Stimulated activated naive CD8-positive, alpha-beta T cell treated with anti-CD3 and anti-CD28 coated beads, Interleukin-15, Interleukin-2, amounts not matched to agents 100 ng/mL and 50 ng/mL, for 24 hours (primary cell): ENCODE data around the gene KRCC1.
A peak's percentile ranks its signal among the peaks of the same experiment; 100 is the strongest.
"Not testable (repeated sequence)": the region's sequence is repeated elsewhere in the genome, so short reads cannot be mapped to it uniquely, and the experiment has no call there.

ENCODE experiments used
- H3K27ac Mint-ChIP-seq: one replicate; pipeline ENCODE4 v1.8.0; 2021; ENCODE audit warnings: mild to moderate bottlenecking, mixed read lengths
- H3K27me3 Mint-ChIP-seq: one replicate; pipeline ENCODE4 v1.8.0; 2021; ENCODE audit warnings: mixed read lengths
- H3K36me3 Mint-ChIP-seq: one replicate; pipeline ENCODE4 v1.8.0; 2021; ENCODE audit warnings: low read depth, mixed read lengths
- H3K4me1 Mint-ChIP-seq: one replicate; pipeline ENCODE4 v1.8.0; 2021; ENCODE audit warnings: low read depth, mixed read lengths
- H3K4me3 Mint-ChIP-seq: one replicate; pipeline ENCODE4 v1.8.0; 2021; ENCODE audit warnings: mild to moderate bottlenecking, mixed read lengths
- H3K9me3 Mint-ChIP-seq: one replicate; pipeline ENCODE4 v1.8.0; 2021; ENCODE audit warnings: mixed read lengths

The KRCC1 gene

DNA sequence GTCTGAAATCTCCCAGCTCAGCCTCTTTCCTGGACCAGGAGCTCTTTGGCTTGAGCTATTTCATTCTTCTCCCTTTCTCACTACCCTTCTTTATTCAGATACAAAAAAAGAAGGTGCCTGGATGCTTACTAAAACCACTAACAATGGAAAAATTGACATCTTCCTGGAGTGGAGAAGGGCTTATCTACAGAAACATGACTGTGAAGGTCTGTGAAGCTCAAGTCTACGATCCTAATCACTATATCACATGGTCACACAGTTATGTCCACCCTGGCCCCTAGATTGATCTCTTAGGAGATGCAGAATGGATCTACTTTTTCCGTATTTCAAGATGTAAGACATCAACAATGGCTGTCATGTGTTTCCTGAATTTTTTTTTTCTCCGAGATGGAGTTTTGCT, 5.7 kb upstream of the KRCC1 start:
- no peak overlapping the region for H3K4me3 Mint-ChIP-seq
- H3K27me3 Mint-ChIP-seq = no peaks in the 10 kb centered on the region
- no peaks in the 10 kb centered on the region for H3K9me3 Mint-ChIP-seq
- no peak overlapping the region for H3K27ac Mint-ChIP-seq
- peaks cover 32% of the 10 kb centered on the region for H3K4me1 Mint-ChIP-seq
- H3K36me3 Mint-ChIP-seq = no peaks in the 10 kb centered on the region

DNA sequence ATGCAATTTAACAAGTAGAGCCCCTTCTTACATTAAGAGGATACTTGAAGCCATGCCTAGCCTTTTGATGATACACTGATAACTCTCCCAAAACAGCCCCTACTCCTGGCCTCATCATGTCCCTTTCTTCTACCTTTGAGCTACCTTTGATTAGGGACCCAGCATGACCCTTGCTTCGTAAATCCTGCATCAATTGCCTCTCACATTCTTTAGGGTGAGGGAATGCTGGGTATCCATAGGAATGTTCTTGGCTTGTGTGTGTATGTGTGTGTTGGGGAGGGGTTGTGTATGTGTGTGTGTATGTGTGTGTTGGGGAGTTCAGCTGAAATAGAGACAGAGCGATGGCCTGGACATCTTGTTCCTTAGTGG, 5.3 kb upstream of the KRCC1 start:
- H3K27me3 Mint-ChIP-seq = no peaks in the 10 kb centered on the region
- H3K4me1 Mint-ChIP-seq = peaks cover 36% of the 10 kb centered on the region
- H3K4me3 Mint-ChIP-seq = no peak overlapping the region
- no peaks in the 10 kb centered on the region for H3K9me3 Mint-ChIP-seq
- no peak overlapping the region for H3K27ac Mint-ChIP-seq
- no peaks in the 10 kb centered on the region for H3K36me3 Mint-ChIP-seq

DNA sequence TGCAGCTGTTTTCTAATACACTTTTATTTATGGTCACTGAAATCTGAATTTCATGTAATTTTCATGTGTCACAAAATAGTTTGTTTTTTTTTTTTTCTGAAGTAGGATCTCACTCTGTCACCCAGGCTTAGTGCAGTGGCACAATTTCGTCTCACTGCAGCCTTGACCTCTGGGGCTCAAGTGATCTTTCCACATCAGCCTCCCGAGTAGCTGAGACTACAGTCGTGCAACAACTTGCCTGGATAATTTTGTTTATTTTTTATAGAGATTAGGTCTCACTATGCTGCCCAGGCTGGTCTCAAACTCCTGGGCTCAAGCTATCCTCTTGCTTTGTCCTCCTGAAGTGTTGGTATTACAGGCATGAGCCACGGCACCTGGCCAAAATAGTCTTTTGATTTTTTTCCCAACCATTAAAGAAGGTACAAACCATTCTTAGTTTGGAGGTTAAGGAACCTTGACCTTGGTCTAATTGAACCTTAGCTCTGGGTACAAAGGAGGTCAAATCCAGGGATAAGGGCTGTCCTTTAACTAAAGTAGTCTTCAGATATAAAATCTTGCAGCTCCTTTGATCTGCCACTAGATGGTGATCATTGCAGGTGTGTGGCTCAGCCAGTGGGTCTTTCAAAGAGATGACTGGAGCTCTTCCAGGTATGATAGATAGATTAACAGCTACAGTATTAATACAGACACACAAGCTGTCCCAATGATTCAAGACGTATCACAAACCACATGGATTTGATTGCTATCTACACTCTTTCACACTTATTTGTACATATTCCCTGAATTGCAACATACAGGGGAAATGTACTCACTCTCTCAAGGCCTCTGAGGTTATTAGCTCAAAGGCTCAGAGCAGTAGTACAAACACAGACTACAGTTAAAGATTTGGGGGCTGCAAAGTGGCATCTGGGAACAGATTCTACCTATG, 4.7 kb upstream of the KRCC1 start:
- no peak overlapping the region for H3K27ac Mint-ChIP-seq
- no peaks in the 10 kb centered on the region for H3K9me3 Mint-ChIP-seq
- H3K27me3 Mint-ChIP-seq = no peaks in the 10 kb centered on the region
- H3K36me3 Mint-ChIP-seq = no peaks in the 10 kb centered on the region
- H3K4me1 Mint-ChIP-seq = peaks cover 39% of the 10 kb centered on the region
- no peak overlapping the region for H3K4me3 Mint-ChIP-seq

DNA sequence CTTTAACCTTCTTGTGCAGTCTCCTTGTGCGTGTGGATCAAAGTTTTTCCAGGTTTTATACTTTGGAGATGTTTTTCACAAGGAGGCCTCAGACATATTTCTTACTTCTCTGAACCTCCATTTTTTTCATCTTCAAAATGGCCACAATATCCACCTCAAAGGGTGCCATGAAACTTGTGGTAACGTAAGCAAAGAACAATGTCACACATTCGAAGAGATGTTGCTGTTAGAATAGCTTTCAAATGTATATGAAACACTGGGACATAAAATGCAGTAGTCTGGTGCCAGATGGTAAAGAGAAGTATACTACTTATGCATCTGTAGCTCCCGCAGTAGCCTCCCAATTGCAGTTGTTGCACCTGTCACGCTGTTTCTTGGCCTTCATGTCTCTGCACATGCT, 2.6 kb upstream of the KRCC1 start:
- peaks cover 20% of the 10 kb centered on the region for H3K36me3 Mint-ChIP-seq
- no peaks in the 10 kb centered on the region for H3K9me3 Mint-ChIP-seq
- H3K4me1 Mint-ChIP-seq = peaks cover 58% of the 10 kb centered on the region
- no peak overlapping the region for H3K4me3 Mint-ChIP-seq
- H3K27ac Mint-ChIP-seq = no peak overlapping the region
- no peaks in the 10 kb centered on the region for H3K27me3 Mint-ChIP-seq

DNA sequence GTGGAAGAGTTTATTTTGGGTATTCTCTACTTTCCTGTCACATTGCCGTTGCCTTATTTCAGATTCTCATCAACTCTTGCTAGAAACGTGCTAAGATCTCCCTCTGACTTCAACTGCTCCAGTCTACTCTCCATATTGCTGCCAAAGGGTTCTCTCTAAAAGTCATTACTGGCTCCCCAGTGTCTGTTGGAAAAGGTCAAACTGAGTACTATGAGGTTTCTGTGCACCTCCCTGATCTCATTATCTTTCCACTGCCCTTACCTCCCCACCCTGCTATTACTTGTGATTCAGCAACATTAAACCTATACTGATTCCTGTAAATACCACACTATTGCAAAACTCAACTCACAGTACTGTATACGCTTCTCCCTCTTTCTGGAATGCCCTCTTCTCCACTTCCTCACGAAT, 1.9 kb upstream of the KRCC1 start:
- H3K4me1 Mint-ChIP-seq = peaks cover 65% of the 10 kb centered on the region
- H3K27me3 Mint-ChIP-seq = no peaks in the 10 kb centered on the region
- H3K36me3 Mint-ChIP-seq = peaks cover 28% of the 10 kb centered on the region
- H3K27ac Mint-ChIP-seq = peak overlapping the region; percentile 69
- peak overlapping the region; percentile 92 for H3K4me3 Mint-ChIP-seq
- no peaks in the 10 kb centered on the region for H3K9me3 Mint-ChIP-seq

DNA sequence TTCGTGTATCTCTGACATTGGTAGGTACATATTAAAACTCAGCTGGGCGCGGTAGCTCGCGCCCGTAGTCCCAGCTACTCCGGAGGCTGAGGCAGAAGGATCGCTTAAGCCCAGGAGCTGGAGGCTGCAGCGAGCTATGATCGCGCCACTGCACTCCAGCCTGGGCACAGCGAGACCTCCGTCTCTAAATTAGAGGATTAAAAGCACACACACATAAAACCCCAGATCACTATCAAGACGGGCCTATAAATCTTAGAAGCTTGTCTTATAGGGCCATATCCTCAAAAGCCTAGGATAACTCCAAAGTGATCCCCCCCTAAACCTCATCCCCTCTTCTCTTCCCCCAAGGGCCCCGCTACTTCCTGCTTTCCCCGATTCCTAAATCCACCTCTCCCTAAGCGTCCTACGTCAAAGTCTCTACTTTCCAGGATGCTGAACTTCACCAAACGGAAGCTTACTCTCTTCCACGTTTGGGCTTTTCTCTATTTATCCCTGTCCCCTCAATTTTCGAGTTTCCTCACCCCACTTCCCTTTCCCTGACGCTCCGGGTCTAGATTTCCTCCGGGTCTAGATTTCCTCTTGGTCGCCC, 707 bp downstream of the KRCC1 start:
- H3K36me3 Mint-ChIP-seq = peaks cover 47% of the 10 kb centered on the region
- peak overlapping the region; percentile 98 for H3K27ac Mint-ChIP-seq
- peaks cover 80% of the 10 kb centered on the region for H3K4me1 Mint-ChIP-seq
- peak overlapping the region; percentile 92 for H3K4me3 Mint-ChIP-seq
- no peaks in the 10 kb centered on the region for H3K27me3 Mint-ChIP-seq
- H3K9me3 Mint-ChIP-seq = no peaks in the 10 kb centered on the region

DNA sequence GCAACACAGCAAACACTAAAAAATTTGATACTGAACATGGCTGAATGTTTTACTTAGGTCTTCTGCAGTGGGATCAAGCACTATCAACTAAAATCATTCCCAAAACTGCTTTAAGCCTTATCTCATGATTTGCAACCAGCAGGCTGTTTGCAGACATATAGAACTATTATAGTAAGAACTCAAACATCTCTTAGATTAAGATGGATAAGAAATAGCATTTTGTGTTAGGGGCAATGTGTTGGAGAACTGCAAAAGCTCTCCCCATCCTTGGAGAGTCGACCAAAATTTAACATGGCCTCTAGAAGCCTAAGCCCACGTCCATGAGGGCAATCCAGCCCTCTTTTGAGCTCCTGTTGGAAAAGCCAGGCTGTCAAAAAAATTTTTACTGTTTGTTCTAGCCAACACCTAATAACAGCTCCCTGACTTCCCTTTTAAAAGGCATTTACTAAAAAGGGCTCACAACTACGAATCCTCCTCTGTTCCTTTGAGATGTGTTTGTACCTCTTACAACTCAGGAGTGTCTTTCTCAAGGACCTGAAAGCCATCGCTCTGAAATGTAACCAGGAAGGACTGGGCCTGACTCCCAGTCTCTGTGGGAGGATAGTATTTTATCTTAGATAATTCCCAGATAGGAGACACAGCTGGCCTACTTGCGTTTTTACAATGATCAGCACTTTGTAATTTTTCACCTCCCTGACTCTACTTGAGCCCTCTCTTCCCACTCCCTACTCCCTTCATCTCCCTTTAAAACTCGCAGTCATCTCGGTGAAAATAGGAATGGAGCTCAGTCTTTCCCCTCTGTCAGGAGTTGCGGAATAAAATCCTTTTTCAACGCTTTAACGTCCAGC, 1.4 kb downstream of the KRCC1 start:
- Mint-ChIP-seq H3K4me3 (peak overlapping the region; percentile 92), H3K9me3 (no peaks in the 10 kb centered on the region), H3K27me3 (no peaks in the 10 kb centered on the region), H3K4me1 (peaks cover 88% of the 10 kb centered on the region), H3K36me3 (peaks cover 54% of the 10 kb centered on the region), H3K27ac (peak overlapping the region; percentile 98)

DNA sequence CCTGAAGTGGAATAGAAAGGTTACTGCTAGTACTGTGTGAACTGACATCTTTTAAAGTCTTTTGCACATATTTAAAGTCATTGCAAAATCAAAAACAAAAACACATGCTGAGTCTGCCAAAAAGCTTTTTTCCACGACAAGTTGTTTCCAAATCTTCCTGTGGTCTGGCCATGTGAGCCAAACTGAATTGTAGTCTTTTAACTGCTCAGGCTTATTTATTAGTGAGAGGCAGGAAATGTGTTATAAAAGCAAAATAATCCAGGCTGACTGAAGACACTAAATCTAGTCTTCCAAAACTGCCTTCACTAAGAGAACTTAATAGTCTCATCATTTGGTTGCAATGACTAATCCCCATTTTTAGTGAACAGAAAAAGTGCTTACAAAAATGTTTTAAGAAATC, 2.3 kb downstream of the KRCC1 start:
- H3K4me3 Mint-ChIP-seq = peak overlapping the region; percentile 92
- H3K27ac Mint-ChIP-seq = peak overlapping the region; percentile 98
- H3K36me3 Mint-ChIP-seq = peaks cover 62% of the 10 kb centered on the region
- H3K9me3 Mint-ChIP-seq = no peaks in the 10 kb centered on the region
- peaks cover 92% of the 10 kb centered on the region for H3K4me1 Mint-ChIP-seq
- H3K27me3 Mint-ChIP-seq = no peaks in the 10 kb centered on the region

DNA sequence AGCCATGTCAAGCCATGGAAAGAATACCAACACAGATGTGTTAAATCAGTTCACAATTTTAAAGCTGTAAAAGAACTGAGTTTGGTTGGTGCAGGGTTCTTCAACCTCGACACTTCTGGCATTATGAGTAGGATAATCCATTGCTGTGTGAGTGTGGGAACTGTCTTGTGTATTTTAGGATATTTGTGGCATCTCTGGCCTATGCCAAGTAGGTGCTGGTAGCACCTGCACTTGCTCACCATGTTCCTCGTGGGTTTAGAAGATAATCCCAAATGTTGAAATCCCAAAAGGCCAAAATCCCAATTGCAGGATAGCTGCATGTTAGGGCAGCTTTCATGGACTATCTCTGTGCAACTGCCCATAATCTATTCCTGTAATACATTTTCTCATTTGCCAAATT, 3.8 kb downstream of the KRCC1 start:
- Mint-ChIP-seq H3K36me3 (peaks cover 62% of the 10 kb centered on the region), H3K9me3 (no peaks in the 10 kb centered on the region), H3K4me3 (peak overlapping the region; percentile 20), H3K27ac (peak overlapping the region; percentile 58), H3K27me3 (no peaks in the 10 kb centered on the region), H3K4me1 (peaks cover 88% of the 10 kb centered on the region)

DNA sequence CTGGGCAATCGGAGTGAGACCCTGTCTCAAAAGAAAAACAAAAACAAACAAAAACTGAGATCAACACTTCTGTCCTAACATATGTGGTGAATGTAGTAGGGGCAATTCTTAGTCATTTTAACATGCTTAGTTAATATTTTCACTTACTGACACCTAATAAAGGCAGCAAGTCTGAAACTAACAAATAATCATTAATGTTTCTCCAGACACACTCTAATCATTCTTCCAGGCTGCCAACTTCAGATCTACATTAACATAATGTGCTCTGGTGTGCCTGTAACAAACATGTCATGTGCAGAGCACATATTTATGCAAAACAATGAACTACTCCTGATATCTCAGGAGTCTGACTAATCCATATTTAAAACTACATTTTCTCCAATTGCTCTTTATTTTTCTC, 6.0 kb downstream of the KRCC1 start:
- H3K36me3 Mint-ChIP-seq = peaks cover 65% of the 10 kb centered on the region
- H3K4me3 Mint-ChIP-seq = no peak overlapping the region
- H3K4me1 Mint-ChIP-seq = peaks cover 92% of the 10 kb centered on the region
- no peaks in the 10 kb centered on the region for H3K27me3 Mint-ChIP-seq
- no peaks in the 10 kb centered on the region for H3K9me3 Mint-ChIP-seq
- no peak overlapping the region for H3K27ac Mint-ChIP-seq

DNA sequence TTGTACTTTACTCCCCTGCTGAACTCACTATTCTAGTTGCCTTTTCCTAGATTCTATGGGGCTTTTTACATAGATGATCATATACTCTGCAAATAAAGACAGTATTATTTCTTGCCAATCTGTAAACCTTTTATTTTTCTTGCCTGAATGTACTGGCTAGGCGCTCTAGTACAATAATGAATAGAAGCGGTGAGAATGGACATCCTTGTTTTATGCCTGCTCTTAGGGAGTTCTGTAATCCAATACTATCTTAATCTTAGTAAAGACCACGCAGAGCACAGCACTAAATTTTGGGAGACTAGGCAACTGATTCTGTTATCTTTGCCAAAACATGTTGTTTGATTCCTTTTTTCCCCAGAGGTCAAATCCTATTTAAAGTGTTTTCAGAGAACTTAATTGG, 7.0 kb downstream of the KRCC1 start:
- Mint-ChIP-seq H3K36me3 (peaks cover 59% of the 10 kb centered on the region), H3K9me3 (no peaks in the 10 kb centered on the region), H3K4me1 (peaks cover 86% of the 10 kb centered on the region), H3K4me3 (no peak overlapping the region), H3K27ac (no peak overlapping the region), H3K27me3 (no peaks in the 10 kb centered on the region)

DNA sequence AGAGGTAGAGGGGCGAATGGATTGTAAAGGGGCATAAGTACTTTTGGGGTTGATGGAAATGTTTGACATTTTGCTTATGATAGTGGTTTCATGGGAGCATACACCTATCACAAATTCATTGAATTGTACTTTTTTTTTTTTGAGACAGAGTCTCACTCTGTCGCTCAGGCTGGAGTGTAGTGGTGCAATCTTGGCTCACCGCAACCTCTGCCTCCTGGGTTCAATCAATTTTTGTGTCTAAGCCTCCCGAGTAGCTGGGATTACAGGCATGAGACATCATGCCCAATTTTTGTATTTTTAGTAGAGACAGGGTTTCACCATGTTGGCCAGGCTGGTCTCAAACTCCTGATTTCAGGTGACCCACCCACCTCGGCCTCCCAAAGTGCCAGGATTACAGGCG, 10.0 kb downstream of the KRCC1 start:
- not testable (repeated sequence) for H3K27me3 Mint-ChIP-seq, H3K9me3 Mint-ChIP-seq, H3K27ac Mint-ChIP-seq, H3K4me3 Mint-ChIP-seq
- H3K36me3 Mint-ChIP-seq = peaks cover 33% of the 10 kb centered on the region
- peaks cover 75% of the 10 kb centered on the region for H3K4me1 Mint-ChIP-seq

DNA sequence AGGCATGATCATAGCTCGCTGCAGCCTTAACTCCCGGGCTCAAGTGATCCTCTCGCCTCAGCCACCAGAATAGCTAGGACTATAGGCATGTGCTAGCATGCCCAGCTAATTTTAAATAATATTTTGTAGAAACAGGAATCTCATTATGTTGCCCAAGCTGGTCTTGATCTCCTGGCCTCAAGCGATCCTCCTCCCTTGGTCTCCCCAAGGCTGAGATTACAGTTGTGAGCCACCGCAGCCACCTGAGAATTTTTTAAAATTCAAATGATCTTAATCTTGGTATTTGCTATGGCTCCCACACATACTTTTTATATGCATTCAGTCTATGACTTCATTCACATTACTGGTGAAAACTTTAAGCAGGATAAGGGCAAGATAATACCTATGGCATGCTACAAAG, 13.1 kb downstream of the KRCC1 start:
- H3K36me3 Mint-ChIP-seq = peaks cover 22% of the 10 kb centered on the region
- H3K27me3 Mint-ChIP-seq = no peaks in the 10 kb centered on the region
- H3K9me3 Mint-ChIP-seq = peaks cover 9% of the 10 kb centered on the region
- H3K4me3 Mint-ChIP-seq = no peak overlapping the region
- peaks cover 69% of the 10 kb centered on the region for H3K4me1 Mint-ChIP-seq
- H3K27ac Mint-ChIP-seq = no peak overlapping the region

DNA sequence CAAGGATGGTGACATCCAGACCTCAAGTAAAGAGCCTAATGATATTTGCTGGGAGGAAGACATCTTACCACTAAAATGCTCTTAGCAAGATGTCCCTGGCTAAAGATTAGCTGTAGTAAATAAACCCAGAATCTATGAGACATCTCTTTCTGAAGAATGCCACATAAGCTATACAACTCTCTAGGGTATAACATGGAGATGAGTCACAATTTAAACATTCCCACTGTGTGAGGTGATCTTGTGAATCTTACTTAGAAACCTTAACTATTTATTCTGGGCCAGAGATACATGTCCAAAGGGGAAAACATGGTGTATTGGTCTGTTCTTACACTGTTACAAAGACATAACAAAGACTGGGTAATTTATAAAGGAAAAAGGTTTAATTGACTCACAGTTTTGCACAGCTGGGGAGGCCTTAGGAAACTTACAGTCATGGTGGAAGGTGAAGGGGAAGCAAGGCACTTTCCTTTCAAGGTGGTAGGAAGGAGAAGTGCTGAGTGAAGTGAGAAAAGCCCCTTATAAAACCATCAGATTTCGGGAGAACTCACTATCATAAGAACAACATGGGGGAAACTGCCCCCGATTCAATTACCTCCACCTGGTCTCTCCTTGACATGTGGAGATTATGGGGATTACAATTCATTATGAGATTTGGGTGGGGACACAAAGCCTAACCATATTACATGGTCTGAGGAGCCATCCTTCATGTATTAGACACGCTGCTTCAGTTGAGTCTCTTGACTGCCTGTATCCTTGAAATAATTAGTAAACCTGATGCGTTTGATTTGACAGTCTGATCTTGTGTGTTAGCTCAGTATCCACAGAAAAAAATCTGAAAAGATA, 17.1 kb downstream of the KRCC1 start:
- no peaks in the 10 kb centered on the region for H3K27me3 Mint-ChIP-seq
- H3K36me3 Mint-ChIP-seq = peaks cover 32% of the 10 kb centered on the region
- peak overlapping the region; percentile 81 for H3K27ac Mint-ChIP-seq
- peaks cover 15% of the 10 kb centered on the region for H3K9me3 Mint-ChIP-seq
- H3K4me1 Mint-ChIP-seq = peaks cover 60% of the 10 kb centered on the region
- peak overlapping the region; percentile 5 for H3K4me3 Mint-ChIP-seq
